DMS53 treated with DMSO at 0.1 percent for 48 hours (cell line): ENCODE measurements around the gene SSR1.

ENCODE experiments used
- DNase-seq: peaks from one replicate; lab custom pipeline; 2025; ENCODE audit not compliant: unreplicated experiment; lab: John Stamatoyannopoulos, UW

The SSR1 gene

GRCh38 chr6:7218406-7218988, 94.5 kb downstream of the SSR1 start:
- DNase-seq = no peak
